Smooth muscle cell (in vitro differentiated cells): ENCODE data around the gene COMTD1. TPM values are rescaled to one million over a fixed set of nuclear protein-coding genes. Genes with fewer than 3 reads are reported as not detected.
"Not testable (repeated sequence)": the region's sequence is repeated elsewhere in the genome, so short reads cannot be mapped to it uniquely, and the experiment has no call there.

Experiments
- DNase-seq: peaks from one replicate; lab custom pipeline; 2025; ENCODE audit not compliant: unreplicated experiment; lab: John Stamatoyannopoulos, UW
- H2AFZ ChIP-seq: fragments of 200-600 bp; sonication (generic); 2 replicates; pipeline ENCODE4 v1.6.0; 2016; ENCODE audit warnings: antibody characterized with exemption, low read depth, mild to moderate bottlenecking
- H3F3A ChIP-seq: fragments of 200-600 bp; sonication (generic); 2 replicates; pipeline ENCODE4 v1.6.0; 2017; ENCODE audit warnings: antibody characterized with exemption, low read depth
- H3K27ac ChIP-seq: fragments of 200-600 bp; sonication (generic); 2 replicates; pipeline ENCODE4 v1.5.1; 2016; ENCODE audit warnings: low read depth, mild to moderate bottlenecking
- H3K27me3 ChIP-seq: fragments of 200-600 bp; sonication (generic); 2 replicates; pipeline ENCODE4 v1.6.1; 2016; ENCODE audit warnings: low read depth, mild to moderate bottlenecking
- H3K36me3 ChIP-seq: fragments of 200-600 bp; sonication (generic); 2 replicates; pipeline ENCODE4 v1.5.1; 2016; ENCODE audit warnings: low read depth
- H3K4me1 ChIP-seq: fragments of 200-600 bp; sonication (generic); 2 replicates; pipeline ENCODE4 v1.5.1; 2016; ENCODE audit warnings: low read depth
- H3K4me2 ChIP-seq: fragments of 200-600 bp; sonication (generic); 2 replicates; pipeline ENCODE4 v1.6.0; 2016; ENCODE audit warnings: mild to moderate bottlenecking
- H3K4me3 ChIP-seq: fragments of 200-600 bp; sonication (generic); 2 replicates; pipeline ENCODE4 v1.5.1; 2016; ENCODE audit warnings: mild to moderate bottlenecking
- H3K79me2 ChIP-seq: fragments of 200-600 bp; sonication (generic); 2 replicates; pipeline ENCODE4 v1.6.0; 2016; ENCODE audit warnings: low read depth, mild to moderate bottlenecking
- H3K9ac ChIP-seq: fragments of 200-600 bp; sonication (generic); 2 replicates; pipeline ENCODE4 v1.6.0; 2016; ENCODE audit warnings: low read depth
- H3K9me3 ChIP-seq: fragments of 200-600 bp; sonication (generic); replicated peaks from 2 replicates; pipeline ENCODE4 v1.5.1; 2016; ENCODE audit warnings: low read depth
- H4K20me1 ChIP-seq: fragments of 200-600 bp; sonication (generic); 2 replicates; pipeline ENCODE4 v1.6.0; 2016; ENCODE audit warnings: low read depth
- WGBS: methylation state at CpG from one replicate; pipeline ENCODE4 v1.1.7; 2016; ENCODE audit warnings: low lambda C conversion rate; 5-methylcytosine and 5-hydroxymethylcytosine counted together
- polyA plus RNA-seq: library from polyadenylated mRNA; unstranded; fragments of >200 nt; fragmentation: Nextera tagmentation; extraction: Ambion mirVana; gene quantifications from 2 replicates; pipeline ENCODE4 v1.2.1, GENCODE V29; 2016
- total RNA-seq: library from RNA; depleted of rRNA; stranded (reverse); fragments of >200 nt; gene quantifications from 2 replicates; pipeline ENCODE4 v1.2.3, GENCODE V29; 2014
- TF ChIP-seq, protein P1 (sequence below): fragments of 200-600 bp; sonication (generic); IDR thresholded peaks from 2 replicates; pipeline ENCODE4 v1.5.1; 2017; ENCODE audit warnings: borderline replicate concordance, mild to moderate bottlenecking, antibody characterized with exemption; ENCODE audit not compliant: insufficient read depth, poor library complexity, severe bottlenecking

COMTD1 gene
- total and polyA plus RNA-seq, 2 experiments from 2014 or later: 8.4 to 18.7 TPM

DNA sequence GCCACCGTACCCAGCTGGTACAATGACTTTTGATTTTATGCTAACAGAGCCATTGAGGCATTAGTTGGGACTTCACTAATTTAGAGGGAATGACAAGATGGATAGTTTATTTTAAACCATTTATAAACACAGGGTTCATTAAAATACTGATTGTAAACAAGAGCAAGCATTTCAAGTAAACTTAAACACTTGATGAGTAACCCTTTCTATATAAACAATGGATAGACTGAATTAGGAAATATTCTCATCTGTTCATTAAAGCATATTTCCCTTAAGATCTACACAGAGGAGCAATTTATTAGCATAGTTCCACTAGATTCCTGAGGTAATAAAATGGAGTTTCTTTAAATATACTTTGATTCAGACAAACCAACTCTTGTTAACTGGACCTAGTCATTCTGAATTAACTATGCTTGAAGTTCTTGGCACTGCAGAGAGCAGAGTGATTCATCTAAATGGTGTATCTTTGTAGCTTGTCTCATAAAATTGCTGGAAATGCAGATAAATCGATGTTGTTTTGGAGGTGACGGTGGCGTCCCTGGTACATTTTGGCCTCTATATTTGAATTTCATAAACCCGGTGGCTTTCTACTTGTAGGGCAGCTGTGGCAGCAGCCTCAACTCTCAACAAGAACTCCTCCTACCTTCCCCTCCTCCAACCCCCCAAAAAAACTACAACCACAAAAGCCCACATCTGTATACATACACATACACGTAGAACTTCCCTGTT, 40.6 kb downstream of the COMTD1 start:
- H3K4me3 ChIP-seq: no peak overlapping the region
- WGBS: 47% methylated on average over 6 of the region's 6 CpGs
- H3F3A ChIP-seq: peaks cover 14% of the 10 kb centered on the region
- TF ChIP-seq, protein P1, sequence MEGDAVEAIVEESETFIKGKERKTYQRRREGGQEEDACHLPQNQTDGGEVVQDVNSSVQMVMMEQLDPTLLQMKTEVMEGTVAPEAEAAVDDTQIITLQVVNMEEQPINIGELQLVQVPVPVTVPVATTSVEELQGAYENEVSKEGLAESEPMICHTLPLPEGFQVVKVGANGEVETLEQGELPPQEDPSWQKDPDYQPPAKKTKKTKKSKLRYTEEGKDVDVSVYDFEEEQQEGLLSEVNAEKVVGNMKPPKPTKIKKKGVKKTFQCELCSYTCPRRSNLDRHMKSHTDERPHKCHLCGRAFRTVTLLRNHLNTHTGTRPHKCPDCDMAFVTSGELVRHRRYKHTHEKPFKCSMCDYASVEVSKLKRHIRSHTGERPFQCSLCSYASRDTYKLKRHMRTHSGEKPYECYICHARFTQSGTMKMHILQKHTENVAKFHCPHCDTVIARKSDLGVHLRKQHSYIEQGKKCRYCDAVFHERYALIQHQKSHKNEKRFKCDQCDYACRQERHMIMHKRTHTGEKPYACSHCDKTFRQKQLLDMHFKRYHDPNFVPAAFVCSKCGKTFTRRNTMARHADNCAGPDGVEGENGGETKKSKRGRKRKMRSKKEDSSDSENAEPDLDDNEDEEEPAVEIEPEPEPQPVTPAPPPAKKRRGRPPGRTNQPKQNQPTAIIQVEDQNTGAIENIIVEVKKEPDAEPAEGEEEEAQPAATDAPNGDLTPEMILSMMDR: no peak
- no peak for DNase-seq
- H4K20me1 ChIP-seq: no peaks in the 10 kb centered on the region
- no peak overlapping the region for H2AFZ ChIP-seq
- no peaks in the 10 kb centered on the region for H3K79me2 ChIP-seq
- no peaks in the 10 kb centered on the region for H3K4me1 ChIP-seq
- H3K27me3 ChIP-seq: no peaks in the 10 kb centered on the region
- H3K9ac ChIP-seq: no peak overlapping the region
- H3K36me3 ChIP-seq: no peaks in the 10 kb centered on the region
- H3K9me3 ChIP-seq: no peaks in the 10 kb centered on the region
- H3K27ac ChIP-seq: peak overlapping the region; percentile 52
- H3K4me2 ChIP-seq: peak overlapping the region; percentile 73

DNA sequence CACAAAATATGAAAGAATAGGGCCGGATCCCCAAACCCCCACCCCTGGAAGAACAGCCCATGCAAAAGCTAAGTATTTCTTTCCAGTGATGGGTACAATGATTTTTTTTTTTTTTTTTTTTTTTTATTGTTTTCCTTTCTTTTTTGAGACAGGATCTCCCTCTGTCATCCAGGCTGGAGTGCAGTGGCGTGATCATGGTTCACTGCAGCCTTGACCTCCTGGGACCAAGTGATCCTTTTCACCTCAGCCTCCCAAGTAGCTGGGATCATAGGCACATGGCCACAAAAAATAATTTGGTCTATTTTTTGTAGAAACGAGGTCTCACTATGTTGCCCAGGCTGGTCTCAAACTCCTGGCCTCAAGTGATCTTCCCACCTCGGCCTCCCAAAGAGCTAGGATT, 41.1 kb downstream of the COMTD1 start:
- H3K4me3 ChIP-seq, H3K27me3 ChIP-seq, H3K4me1 ChIP-seq, H3K9me3 ChIP-seq, H3K79me2 ChIP-seq, H3K36me3 ChIP-seq, H3K9ac ChIP-seq, H4K20me1 ChIP-seq, H2AFZ ChIP-seq, DNase-seq: not testable (repeated sequence)
- peaks cover 14% of the 10 kb centered on the region for H3F3A ChIP-seq
- H3K4me2 ChIP-seq: peak overlapping the region; percentile 73
- 91% methylated on average over 4 of the region's 4 CpGs for WGBS
- peak overlapping the region; percentile 52 for H3K27ac ChIP-seq

DNA sequence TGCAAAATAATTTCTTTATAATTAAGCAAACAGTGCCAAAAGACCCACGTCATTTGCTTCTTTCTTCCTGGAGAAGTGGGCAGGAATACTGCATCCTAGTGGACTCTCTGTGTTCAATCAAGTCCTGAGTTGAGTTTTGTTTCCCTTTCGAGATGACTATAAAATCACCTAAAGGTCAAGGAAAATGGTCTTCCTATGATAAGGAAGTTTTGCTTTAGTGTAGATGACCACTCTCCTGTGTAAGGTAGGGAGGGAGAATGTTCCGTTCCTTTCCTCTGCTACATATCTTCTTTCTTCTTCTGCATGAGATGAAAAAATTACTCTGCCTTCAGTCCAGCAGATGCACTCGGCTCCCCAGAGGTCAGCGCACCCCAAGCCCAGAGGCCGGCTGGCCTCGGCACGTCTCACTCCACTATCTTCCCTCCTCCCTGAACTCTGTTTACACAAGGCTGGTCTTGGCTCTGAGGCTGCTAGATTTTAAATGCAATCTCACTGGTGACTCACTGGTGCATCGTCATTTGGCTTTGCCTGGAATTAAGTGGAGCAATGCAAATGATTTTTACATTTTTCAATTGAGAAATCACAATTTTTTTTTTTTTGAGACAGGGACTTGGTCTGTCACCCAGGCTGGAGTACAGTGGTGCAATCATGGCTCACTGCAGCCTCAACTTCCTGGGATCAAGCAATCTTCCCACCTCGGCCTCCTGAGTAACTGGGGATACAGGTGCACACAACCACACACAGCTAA, 43.8 kb downstream of the COMTD1 start:
- DNase-seq: no peak
- H3F3A ChIP-seq: peaks cover 14% of the 10 kb centered on the region
- H2AFZ ChIP-seq: no peak overlapping the region
- H4K20me1 ChIP-seq: no peaks in the 10 kb centered on the region
- no peaks in the 10 kb centered on the region for H3K9me3 ChIP-seq
- no peaks in the 10 kb centered on the region for H3K79me2 ChIP-seq
- no peaks in the 10 kb centered on the region for H3K27me3 ChIP-seq
- H3K27ac ChIP-seq: peak overlapping the region; percentile 75
- no peaks in the 10 kb centered on the region for H3K36me3 ChIP-seq
- no peak overlapping the region for H3K4me3 ChIP-seq
- peak overlapping the region; percentile 60 for H3K4me2 ChIP-seq
- TF ChIP-seq, protein P1: no peak
- no peaks in the 10 kb centered on the region for H3K4me1 ChIP-seq
- H3K9ac ChIP-seq: peak overlapping the region; percentile 7
- 30% methylated on average over 10 of the region's 10 CpGs for WGBS

DNA sequence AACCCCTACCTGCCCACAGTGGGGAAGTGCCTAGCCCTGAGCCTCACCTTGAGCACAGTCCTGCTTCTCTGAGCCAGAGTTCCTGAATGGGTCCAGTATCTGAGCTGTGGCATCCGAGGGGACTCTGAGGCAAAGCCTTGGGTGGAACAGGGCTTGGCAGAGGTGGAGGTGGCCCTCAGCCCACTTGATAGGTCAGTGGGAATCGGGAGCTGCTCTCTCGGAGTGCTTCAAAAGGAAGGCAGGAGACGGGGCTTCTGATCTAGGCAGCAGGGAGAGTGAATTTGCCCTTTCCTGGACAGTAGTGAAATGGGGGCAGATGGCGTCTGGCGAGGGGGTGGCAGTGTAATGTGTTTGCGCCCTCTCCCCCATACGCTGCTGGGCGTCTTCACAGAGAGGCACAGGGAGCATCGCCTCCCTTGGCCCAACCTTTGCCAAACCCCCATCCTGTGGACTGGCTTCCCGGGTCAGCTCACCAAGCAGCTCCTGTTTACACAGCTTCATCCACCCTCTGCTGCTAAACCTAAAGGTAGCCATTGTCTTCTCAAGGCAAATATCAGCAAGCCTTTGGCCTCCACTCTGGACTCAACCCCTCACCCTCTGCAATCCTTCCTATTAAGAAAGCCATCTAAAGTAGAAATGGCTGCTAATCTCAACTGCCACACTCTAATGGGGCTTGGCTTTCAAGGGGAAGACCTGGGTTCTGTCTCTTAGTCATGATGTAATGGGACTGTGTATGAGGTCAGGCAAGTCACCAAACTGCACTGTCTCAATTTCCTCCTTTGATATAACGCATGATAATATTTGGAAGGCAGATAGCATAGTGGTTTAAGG, 46.3 kb downstream of the COMTD1 start:
- 93% methylated on average over 12 of the region's 12 CpGs for WGBS
- TF ChIP-seq, protein P1: no peak

DNA sequence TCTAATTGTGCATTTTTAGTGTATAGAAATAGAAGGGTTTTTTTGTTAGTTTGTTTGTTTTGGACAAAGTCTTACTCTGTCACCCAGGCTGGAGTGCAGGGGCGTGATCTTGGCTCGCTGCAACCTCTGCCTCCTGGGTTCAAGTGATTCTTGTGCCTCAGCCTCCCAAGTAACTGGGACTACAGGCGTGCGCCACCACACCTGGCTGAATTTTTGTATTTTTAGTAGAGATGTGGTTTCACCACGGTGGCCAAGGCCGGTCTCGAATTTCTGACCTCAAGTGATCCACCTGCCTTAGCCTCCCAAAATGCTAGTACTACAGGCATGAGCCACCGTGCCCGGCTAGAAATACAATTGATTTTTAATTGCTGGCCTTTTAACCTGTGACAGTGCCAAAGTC, 47.2 kb downstream of the COMTD1 start:
- not testable (repeated sequence) for H3K4me2 ChIP-seq, H3K9ac ChIP-seq, H3K36me3 ChIP-seq, H3K27ac ChIP-seq, DNase-seq, H3F3A ChIP-seq, H4K20me1 ChIP-seq, H3K4me3 ChIP-seq, H2AFZ ChIP-seq, H3K4me1 ChIP-seq, H3K27me3 ChIP-seq, H3K9me3 ChIP-seq, H3K79me2 ChIP-seq
- WGBS: 97% methylated on average over 9 of the region's 9 CpGs

More for the DNA sequence above, 46.3 kb downstream of the COMTD1 start:
- Histone ChIP-seq H4K20me1 (no peaks in the 10 kb centered on the region), H3K9me3 (no peaks in the 10 kb centered on the region), H3K4me1 (peaks cover 2% of the 10 kb centered on the region), H2AFZ (no peak overlapping the region), H3K4me2 (no peak overlapping the region), H3F3A (peaks cover 9% of the 10 kb centered on the region), H3K27ac (no peak overlapping the region), H3K9ac (no peak overlapping the region), H3K27me3 (no peaks in the 10 kb centered on the region), H3K36me3 (no peaks in the 10 kb centered on the region), H3K79me2 (no peaks in the 10 kb centered on the region), H3K4me3 (no peak overlapping the region)
- no peak for DNase-seq
